IPS-18c (cell line): ENCODE measurements around the gene ERN2.
A peak's percentile ranks its signal among the peaks of the same experiment; 100 is the strongest.
"Not testable (repeated sequence)": the region's sequence is repeated elsewhere in the genome, so short reads cannot be mapped to it uniquely, and the experiment has no call there.

Experiments used
- H3K4me3 ChIP-seq: 2 replicates; pipeline ENCODE4 v1.7.0; 2013; ENCODE audit warnings: low read depth, mild to moderate bottlenecking, low read length, moderate library complexity; ENCODE audit not compliant: insufficient read depth
- H3K9me3 ChIP-seq: one replicate; pipeline ENCODE4 v1.6.1; 2013; ENCODE audit warnings: mild to moderate bottlenecking, low read length, moderate library complexity; ENCODE audit not compliant: control insufficient read depth, insufficient read depth

ERN2 gene

DNA sequence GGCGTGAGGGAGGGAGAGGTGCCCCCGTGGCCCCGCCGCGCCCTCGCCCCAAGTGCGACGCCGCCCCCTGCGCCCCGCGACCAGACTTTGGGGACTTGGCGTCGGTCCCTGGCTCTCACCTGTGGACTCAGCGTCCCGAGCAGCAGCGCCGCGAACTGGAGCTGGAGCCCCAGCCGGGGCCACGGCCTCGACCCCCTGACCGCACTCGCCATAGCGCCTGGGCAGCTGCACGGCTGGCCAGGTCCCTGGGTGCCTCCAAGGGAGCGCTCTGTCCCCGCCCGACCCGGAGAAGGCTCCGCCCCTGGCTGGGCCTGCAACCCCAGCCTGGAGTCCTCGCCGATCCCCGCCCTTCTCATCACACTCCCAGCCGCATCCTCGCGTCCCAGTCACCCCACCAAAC, at the start of gene ERN2:
TSS of gene ERN2 (minus strand) at position 247 of the 400 bp plus-strand sequence. CDS start at position 212, 35 bp downstream.
- Histone ChIP-seq H3K9me3 (peaks cover 5% of the 10 kb centered on the region), H3K4me3 (peak within 1 kb of the TSS; percentile 49)

DNA sequence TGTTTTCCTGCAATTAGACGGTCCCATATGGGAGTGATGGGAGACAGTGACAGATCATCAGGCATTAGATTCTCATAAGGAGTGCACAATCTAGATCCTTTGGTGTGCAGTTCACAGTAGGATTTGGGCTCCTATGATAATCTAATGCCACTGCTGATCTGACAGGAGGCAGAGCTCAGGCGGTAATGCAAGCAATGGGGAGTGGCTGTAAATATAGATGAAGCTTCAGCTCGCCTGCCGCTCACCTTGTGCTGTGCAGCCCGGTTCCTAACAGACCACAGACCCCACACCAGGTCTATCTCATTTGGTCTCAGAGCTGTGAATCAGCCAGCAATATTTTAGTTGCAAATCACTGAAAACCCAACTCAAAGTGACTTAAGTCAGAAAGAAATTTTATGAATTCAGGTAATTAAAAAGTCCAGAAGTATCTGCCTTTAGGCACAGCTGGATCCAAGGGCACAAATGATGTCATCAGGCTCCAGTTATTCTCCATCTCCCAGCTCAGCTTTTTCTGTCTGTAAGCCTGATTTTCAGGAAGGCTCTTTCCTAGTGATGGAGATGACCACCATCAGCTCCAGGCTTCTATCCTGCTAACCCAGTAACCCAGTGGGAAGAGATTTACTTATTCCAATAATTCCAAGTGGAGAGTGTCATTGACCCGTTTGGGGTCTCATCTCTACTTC, 45.1 kb upstream of the ERN2 start:
- peaks cover 2% of the 10 kb centered on the region for H3K9me3 ChIP-seq
- no peak overlapping the region for H3K4me3 ChIP-seq

DNA sequence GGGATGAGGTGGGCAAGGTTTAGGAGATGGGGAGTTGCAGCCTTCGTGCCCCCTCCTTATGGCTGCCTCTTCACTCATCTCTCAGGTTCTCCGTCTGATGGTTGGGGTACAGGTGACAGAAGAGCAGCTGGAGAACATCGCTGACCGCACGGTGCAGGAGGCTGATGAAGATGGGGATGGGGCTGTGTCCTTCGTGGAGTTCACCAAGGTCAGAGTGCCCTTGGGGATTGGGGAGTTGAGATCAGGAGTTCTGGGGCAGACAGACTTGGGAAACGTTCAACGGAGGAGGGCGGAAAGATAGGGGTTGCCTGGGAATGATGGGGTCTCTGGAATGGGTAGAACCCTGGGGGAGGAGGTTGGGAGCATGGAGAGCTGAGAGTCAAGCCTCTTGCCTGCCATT, 44.1 kb upstream of the ERN2 start:
- peaks cover 2% of the 10 kb centered on the region for H3K9me3 ChIP-seq
- H3K4me3 ChIP-seq = no peak overlapping the region

DNA sequence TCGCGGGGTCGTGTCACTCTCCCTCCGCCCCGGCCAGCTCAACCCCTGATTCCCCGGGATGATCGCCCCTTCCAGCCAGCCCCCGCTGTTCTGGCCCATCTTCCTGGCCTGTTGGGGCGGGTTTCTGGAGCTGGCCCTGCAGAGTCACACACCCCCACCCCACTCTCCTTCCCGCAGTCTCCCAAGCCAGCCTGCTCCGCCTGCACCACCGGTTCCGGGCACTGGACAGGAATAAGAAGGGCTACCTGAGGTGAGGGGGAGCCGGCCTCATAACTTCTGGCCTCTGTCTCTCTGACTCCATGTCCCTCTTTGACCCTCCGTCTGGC, 42.4 kb upstream of the ERN2 start:
- Histone ChIP-seq H3K9me3 (peaks cover 2% of the 10 kb centered on the region), H3K4me3 (peak overlapping the region; percentile 59; the same call in 1 of the 2 replicates)

DNA sequence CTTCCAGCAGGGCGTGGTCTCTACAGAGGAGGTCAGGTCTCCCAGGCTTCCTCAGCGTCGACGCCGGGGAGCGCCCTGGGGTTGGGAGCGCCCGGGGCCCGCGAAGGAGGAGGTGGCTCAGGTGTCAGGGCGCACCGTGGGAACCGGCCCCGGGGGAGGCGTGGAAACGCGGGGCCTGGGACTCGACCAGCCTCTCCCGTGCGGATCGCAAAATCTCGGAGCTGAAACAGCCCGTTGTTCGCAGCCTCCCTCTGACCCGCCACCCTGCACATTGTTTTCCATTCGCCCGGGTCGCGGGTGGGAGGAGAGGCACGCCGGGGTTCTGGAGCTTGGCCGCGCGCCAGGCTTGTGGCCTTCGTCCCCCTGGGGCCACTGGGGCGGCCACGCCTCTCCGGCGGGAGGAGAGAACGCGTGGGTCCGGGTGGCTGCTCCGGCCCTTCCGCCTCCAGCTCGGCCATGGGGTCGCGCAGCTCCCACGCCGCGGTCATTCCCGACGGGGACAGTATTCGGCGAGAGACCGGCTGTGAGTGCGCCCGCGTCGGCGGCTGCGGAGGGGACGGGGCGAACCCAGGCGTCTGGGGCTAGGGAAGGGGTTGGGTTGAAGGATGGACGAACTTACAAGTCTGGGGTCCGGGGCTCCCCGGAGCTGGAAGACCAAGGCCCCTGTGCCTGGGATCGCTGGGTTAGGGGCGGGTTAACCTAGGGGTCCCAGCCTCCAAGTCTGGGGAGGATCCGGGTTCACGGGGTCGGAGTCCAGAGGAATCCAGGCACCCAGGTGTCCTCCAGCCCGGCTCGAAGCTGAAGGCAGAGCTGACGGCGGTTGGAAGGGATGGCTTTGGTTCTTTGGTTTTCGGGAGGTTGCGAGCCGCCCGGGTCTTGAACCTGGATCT, 41.8 kb upstream of the ERN2 start, which contains the start of gene CHP2:
TSS of gene CHP2 (plus strand) at position 433 of the 890 bp plus-strand sequence. CDS start at position 457, 24 bp downstream.
- Histone ChIP-seq H3K9me3 (peaks cover 2% of the 10 kb centered on the region), H3K4me3 (peak within 1 kb of the TSS; percentile 59)

DNA sequence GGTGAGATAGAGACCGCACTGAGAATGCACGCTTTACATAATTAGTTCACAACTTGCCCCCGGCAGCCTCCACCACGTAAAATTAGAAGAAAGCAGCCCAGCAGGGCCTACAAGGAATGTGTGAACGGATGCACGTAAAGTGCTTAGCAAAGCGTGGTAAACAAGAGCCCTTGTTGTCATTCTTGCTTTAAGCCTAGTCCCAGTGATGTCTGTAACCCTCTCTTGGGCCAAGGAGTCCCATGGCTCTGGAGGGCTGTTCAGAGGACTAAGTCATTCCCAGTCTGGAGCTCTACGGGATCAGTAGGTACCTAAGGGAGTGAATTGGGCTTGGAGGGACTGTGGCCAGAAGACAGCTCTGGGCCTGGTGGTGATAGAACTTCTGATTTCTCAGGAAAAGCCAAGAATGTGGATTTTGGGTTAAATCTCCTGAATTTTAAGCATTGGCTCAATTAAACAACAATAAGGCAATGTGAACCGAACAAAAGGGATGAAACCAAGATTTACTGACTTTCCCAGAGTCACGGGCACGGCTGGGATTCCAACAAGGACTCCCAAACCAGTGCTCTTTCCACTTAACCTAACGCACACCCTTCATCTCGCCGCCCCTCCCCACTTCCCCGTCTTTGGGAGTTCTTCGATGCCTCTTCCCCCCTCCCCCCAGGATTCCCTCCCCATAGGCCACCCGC, 41.0 kb upstream of the ERN2 start:
- H3K4me3 ChIP-seq = peak overlapping the region; percentile 59
- peaks cover 2% of the 10 kb centered on the region for H3K9me3 ChIP-seq

DNA sequence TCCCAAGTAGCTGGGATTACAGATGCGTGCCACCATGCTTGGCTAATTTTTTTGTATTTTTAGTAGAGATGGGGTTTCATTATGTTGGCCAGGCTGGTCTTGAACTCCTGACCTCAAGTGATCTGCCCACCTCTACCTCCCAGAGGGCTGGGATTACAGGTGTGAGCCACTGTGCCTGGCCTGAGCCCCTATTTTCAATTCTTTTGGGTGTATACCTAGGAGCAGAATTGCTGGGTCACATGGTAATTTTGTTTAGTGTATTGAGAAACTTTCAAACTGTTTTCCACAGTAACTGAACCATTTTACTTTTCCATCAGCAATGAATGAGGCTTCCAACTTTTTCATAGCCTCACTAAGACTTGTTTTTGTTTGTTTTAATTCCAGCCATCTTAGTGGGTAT, 38.0 kb upstream of the ERN2 start:
- not testable (repeated sequence) for H3K9me3 ChIP-seq, H3K4me3 ChIP-seq

DNA sequence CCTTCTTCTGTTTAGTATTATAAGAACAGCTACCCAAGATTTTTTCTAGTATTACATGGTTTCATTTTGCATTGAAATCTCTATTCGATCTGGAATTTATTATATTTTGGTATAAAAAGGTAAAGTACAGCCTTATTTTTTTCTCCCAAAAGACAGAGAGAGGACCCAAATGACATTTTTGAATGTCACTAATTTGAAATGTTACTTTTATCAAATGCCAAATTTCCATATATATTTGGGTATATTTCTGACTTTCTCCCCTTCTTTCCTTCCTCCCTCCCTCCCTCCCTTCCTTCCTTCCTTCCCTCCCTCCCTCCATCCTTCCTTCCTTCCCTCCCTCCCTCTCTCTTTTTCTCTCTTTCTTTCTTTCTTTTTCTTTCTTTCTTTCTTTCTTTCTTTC, 35.6 kb upstream of the ERN2 start:
- Histone ChIP-seq H3K9me3 (peaks cover 2% of the 10 kb centered on the region), H3K4me3 (no peak overlapping the region)

DNA sequence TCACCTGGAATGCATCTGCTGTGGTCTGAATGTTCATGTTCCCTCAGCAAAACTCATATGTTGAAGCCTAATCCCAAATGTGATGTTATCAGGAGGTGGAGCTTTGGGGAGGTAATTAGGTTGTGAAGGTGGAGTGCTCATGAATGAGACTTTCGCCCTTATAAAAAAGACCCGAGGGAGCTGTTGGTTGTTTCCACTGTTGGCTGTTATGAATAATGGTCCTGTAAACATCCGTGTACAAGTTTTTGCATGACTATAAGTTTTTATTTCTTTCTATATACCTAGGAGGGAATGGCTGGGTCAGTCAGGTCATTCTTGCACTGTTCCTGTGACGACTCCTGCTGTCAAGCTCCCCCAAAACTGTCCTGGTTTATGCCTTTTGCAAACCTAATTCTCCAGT, 32.2 kb upstream of the ERN2 start:
- Histone ChIP-seq H3K9me3 (peaks cover 2% of the 10 kb centered on the region), H3K4me3 (no peak overlapping the region)

DNA sequence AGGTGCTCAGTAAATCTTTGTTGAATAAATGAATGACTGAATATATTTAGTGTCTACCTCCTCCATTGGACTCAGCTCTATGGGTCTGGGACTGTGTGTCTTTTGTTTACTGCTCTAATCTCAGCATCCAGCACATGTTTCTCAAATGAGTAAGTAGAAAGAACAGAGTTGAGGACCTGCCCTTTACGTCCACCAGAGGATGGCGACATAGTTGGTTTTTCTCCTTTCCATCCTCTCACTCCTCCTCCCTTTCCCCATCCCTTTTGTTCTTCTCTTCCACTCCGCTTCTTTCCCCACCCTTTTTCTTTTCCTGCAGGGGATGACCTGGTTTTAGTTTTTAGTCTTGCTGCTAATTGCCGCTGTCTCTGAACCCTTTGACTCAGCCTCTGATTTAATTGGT, 29.7 kb upstream of the ERN2 start:
- H3K9me3 ChIP-seq = peaks cover 2% of the 10 kb centered on the region

DNA sequence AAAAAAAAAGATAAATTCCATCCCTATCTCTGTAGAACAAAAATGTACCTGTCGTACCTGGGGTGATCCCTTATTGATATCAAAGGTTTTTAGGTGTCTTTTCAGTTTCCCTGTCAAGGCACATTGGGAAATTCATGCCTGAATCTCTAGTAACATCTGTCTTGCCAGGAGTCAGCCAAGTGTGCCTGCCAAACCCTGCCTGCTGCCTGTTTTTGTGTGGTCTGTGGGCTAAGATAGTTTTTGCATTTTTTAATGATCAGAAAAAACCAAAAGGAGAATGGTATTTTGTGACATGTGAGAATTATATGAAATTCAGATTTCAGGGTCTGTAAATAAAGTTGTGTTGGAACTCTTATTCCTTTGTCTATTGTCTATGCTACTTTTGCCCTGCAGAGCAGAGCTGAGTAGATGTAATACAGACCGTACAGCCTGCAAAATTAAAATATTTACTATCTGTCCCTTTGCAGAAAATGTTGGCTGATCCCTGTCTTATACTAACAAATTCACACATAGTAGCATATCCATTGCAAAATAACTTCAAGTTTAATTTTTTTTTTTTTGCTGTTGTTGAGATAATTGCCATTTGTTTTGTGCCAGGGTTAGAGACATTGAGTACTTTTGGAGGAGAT, 28.8 kb upstream of the ERN2 start:
- Histone ChIP-seq H3K4me3 (no peak overlapping the region), H3K9me3 (no peaks in the 10 kb centered on the region)

More for the DNA sequence above, 29.7 kb upstream of the ERN2 start:
- H3K4me3 ChIP-seq = no peak overlapping the region

DNA sequence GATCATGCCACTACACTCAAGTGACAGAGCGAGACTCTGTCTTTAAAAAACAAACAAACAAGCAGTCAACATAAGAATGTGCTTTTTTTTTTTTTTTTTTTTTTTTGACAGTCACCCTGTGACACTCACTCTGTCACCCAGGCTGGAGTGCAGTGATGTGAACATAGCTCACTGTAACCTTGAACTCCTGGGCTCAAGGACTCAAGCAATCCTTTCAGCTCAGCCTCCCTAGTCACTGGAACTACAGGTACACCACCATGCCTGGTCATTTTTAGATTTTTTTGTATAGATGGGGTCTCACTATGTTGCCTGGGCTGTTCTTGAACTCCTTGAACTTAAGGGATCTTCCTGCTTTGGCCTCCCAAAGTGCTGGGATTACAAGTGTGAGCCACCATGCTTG, 26.5 kb upstream of the ERN2 start:
- Histone ChIP-seq H3K9me3 (no peaks in the 10 kb centered on the region), H3K4me3 (no peak overlapping the region)

DNA sequence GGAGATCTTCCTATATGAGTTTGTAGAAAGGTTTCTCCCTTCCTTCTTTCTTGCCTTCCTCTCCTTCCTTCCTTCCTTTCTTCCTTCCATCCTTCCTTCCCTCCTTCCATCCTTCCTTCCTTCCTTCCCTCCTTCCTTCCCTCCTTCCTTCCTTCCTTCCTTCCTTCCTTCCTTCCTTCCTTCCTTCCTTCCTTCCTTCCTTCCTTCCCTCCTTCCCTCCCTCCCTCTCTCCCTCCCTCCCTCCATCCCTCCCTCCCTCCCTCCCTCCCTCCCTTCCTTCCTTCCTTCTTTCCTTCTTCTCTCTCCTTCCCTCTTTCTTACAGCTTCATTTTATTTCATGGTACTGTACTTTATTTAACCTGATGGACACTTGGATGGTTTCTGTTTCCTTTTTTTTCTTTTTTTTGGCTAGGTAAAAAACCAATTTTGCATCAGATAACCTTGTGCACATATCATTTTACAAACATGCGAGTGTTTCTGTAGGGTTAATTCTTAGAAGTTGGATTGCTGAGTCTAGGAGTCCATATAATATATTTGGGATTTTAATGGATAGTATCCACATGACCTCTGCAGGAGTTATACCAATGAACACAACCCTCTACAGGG, 24.5 kb upstream of the ERN2 start:
- H3K4me3 ChIP-seq, H3K9me3 ChIP-seq: not testable (repeated sequence)

DNA sequence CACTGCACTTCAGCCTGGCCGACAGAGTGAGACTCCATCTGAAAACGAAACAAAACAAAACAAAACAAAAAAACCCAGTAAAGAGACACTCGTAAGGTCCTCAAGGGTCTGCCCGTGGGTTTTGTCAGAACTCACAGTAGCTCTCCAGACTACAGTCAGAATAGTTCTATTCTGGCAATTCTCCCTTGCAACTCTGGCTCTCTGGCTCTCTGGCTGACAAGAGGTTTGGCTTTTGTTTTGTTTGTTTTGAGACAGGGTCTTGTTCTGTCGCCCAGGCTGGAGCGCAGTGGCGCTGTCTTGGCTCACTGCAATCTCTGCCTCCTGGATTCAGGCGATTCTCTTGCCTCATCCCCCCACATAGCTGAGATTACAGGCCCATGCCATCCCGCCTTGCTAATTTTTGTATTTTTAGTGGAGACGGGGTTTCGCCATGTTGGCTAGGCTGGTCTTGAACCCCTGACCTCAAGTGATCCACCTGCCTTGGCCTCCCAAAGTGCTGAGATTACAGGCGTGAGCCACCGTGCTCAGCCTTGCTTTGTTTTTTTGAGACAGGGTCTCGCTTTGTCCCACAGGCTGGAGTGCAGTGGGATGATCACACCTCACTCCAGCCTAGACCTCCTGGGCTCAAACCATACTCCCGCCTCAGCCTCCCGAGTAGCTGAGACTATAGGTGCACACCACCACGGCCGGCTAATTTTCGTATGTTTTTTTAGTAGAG, 21.3 kb upstream of the ERN2 start:
- Histone ChIP-seq H3K4me3 (no peak overlapping the region), H3K9me3 (no peaks in the 10 kb centered on the region)

DNA sequence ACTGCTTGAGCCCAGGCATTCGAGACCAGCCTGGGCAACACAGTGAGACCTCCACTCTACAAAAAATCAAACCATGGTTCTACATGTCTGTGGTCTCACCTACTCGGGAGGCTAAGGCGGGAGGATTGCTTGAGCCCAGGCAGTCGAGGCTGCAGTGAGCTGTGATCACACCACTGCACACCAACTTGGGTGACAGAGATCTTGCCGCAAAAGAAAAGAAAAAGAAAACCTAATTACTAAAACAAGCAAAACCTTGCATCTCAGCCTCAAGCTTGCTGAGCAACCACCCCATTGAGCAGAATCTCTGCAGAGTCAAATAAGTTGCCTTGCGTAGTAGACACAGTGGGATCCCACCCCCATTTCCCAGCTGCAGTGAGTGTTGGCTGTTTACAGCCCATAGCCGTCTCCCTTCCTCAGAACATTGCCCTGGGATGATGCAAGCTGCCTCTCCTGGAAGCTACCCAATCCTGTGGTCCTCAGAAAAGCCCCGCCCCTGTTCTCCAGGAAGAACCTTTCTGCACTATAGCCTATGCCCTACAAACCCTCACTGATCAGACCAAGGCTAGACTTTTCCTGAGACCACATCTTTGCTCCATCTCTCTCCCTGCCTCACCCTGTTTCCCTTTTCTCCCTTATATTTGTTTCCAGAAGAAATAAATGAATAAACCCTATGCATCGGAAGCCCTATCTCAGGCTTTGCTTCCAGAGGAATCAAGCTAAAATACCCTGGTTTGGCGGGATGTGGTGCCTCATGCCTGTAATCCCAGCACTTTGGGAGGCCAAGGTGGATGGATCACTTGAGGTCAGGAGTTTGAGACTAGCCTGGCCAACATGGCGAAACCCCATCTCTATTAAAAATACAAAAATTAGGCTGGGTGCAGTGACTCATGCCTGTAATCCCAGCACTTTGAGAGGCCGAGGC, 16.7 kb upstream of the ERN2 start:
- no peaks in the 10 kb centered on the region for H3K9me3 ChIP-seq
- no peak overlapping the region for H3K4me3 ChIP-seq

DNA sequence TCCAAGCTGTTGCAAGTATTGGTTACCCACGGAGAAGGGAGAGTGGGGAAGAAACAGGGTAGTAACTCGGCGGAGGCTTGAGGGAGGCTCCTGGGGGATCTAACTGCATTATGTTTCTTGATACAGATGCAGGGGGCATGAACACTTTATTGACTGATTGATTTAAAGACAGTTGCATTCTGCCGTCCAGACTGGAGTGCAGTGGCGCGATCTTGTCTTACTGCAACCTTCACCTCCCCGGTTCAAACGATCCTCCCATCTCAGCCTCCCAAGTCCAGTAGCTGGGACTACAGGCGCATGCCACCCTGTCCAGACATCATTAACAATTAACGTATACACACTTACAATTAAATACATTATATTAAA, 15.1 kb upstream of the ERN2 start:
- H3K4me3 ChIP-seq = no peak overlapping the region

More for the DNA sequence above, 15.1 kb upstream of the ERN2 start:
- no peaks in the 10 kb centered on the region for H3K9me3 ChIP-seq
